Measurements from ENCODE around the gene ZCCHC3. TPM values are rescaled to one million over a fixed set of nuclear protein-coding genes. Genes with fewer than 3 reads are reported as not detected.

ZCCHC3 gene
- total RNA-seq, 1 donor from 2014 or later, result 40.5 TPM

DNA sequence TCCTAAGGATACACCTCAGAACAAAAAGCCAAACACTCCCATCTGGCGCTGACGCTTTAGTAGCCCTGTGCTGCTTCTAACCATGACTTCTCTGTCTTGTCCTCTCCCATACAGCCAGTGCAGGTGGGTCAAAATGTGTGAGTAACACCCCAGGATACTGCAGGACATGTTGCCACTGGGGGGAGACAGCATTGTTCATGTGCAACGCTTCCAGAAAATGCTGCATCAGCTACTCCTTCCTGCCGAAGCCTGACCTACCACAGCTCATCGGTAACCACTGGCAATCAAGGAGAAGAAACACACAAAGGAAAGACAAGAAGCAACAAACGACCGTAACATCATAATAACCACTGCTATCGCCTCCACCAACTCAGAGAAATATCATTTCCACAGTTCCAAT lies 38.4 kb upstream of the ZCCHC3 start:
- Mint-ChIP-seq H3K36me3 (no peaks in the 10 kb centered on the region), H3K27me3 (peaks cover 44% of the 10 kb centered on the region), H3K4me3 (no peak overlapping the region), H3K9me3 (no peaks in the 10 kb centered on the region), H3K27ac (no peak overlapping the region), H3K4me1 (ENCODE audit: unreplicated experiment) (peaks cover 3% of the 10 kb centered on the region)
- TF ChIP-seq, protein P1, sequence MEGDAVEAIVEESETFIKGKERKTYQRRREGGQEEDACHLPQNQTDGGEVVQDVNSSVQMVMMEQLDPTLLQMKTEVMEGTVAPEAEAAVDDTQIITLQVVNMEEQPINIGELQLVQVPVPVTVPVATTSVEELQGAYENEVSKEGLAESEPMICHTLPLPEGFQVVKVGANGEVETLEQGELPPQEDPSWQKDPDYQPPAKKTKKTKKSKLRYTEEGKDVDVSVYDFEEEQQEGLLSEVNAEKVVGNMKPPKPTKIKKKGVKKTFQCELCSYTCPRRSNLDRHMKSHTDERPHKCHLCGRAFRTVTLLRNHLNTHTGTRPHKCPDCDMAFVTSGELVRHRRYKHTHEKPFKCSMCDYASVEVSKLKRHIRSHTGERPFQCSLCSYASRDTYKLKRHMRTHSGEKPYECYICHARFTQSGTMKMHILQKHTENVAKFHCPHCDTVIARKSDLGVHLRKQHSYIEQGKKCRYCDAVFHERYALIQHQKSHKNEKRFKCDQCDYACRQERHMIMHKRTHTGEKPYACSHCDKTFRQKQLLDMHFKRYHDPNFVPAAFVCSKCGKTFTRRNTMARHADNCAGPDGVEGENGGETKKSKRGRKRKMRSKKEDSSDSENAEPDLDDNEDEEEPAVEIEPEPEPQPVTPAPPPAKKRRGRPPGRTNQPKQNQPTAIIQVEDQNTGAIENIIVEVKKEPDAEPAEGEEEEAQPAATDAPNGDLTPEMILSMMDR (conservative IDR thresholded peaks at IDR 0.05), result no peak
- no peak for DNase-seq (ENCODE audit: extremely low spot score, unreplicated experiment)

DNA sequence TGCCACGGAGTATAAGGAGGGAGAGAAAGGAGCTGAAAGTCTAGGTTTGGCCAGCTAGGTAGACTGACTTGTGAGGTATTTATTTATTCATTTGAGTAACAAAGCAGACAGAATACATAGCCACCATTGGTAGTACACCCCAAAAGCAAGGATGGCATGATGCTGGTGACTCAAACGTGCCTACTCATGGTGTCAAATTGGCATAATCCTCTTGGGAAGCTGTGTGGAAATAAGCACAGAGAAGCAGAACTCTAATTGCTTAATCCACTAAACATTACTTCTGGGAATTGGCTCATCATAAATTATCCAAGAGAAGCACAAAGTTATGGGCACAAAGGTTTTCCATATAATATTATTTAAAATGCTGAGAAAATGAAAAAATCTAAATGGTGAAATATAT lies 37.4 kb upstream of the ZCCHC3 start:
- Mint-ChIP-seq H3K4me1 (ENCODE audit: unreplicated experiment) (peaks cover 3% of the 10 kb centered on the region), H3K4me3 (no peak overlapping the region), H3K27me3 (peaks cover 39% of the 10 kb centered on the region), H3K27ac (no peak overlapping the region), H3K9me3 (no peaks in the 10 kb centered on the region), H3K36me3 (no peaks in the 10 kb centered on the region)
- no peak for DNase-seq (ENCODE audit: extremely low spot score, unreplicated experiment)
- TF ChIP-seq, protein P1 (conservative IDR thresholded peaks at IDR 0.05), result no peak

DNA sequence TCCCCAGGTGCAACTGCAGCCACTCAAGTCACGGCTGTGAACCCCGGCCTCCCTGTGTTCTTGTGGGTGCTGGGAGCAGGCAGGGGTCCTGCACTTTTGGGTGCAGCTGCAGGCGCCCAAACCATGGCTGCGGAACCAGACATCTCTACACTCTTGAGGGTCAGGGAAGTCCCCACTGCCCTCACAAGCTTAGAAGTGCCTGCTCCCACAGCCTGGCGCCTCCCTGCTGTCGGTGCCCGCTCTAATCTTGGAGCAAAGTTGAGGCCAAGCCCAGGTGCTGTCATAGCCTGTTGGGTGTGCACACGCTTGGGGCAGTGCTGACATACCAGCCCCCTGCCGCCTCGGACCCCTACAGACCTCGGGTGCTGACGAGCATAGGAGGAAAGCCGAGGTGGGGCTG lies 33.7 kb upstream of the ZCCHC3 start:
- Mint-ChIP-seq H3K36me3 (no peaks in the 10 kb centered on the region), H3K27me3 (peaks cover 31% of the 10 kb centered on the region), H3K4me3 (no peak overlapping the region), H3K9me3 (no peaks in the 10 kb centered on the region), H3K27ac (no peak overlapping the region), H3K4me1 (ENCODE audit: unreplicated experiment) (peaks cover 12% of the 10 kb centered on the region)
- no peak for DNase-seq (ENCODE audit: extremely low spot score, unreplicated experiment)
- TF ChIP-seq, protein P1 (conservative IDR thresholded peaks at IDR 0.05), result no peak

DNA sequence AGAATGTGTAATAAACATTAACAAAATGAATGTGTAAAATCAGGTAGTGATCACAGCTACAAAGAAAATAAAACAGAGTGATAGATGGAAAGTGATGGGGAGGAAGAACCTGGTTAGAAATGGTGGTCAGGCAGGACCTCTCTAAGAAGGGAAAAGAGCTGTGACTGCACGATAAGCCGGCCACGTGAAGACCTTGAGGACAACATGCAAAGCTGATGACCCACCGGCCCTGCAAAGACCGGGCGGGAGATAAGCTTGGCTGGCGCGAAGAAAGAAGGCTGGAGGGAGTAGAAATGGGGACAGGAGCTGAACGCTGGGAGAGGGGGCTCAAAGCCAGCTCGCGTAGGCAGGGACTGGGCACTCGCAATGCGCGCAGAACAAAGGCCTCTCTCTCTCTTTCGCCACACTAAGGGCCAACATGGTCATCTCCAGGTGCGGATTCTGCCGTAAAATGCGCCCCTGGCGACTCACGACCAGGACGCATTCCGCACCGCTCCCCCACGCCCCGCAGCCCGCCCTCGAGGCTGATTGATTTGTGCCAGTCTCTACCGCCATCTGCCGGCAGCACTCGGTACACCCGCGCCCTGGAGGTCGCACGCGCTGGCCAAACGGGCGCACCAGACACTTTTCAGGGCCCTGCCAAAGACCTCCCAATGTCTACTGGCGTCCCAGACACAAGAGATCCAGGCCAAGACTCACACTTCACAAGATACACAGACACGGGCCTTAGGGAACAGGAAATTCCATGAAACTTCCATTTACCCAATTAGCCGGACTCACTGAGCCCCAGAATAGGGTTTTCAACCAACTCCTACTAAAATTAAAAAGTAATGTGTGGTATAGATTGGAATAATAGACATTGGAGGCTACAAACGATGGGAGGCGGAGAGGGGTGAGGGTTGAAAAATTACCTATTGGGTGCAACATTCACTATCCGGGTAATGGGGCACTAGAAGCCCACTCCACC lies 30.5 kb upstream of the ZCCHC3 start:
- Mint-ChIP-seq H3K4me1 (ENCODE audit: unreplicated experiment) (peaks cover 9% of the 10 kb centered on the region), H3K9me3 (no peaks in the 10 kb centered on the region), H3K27me3 (peaks cover 20% of the 10 kb centered on the region), H3K4me3 (peak overlapping the region; percentile 85), H3K27ac (peak overlapping the region; percentile 71), H3K36me3 (peaks cover 3% of the 10 kb centered on the region)
- TF ChIP-seq, protein P1 (conservative IDR thresholded peaks at IDR 0.05), result peak; percentile 98
- DNase-seq (ENCODE audit: extremely low spot score, unreplicated experiment), result peak; percentile 93

DNA sequence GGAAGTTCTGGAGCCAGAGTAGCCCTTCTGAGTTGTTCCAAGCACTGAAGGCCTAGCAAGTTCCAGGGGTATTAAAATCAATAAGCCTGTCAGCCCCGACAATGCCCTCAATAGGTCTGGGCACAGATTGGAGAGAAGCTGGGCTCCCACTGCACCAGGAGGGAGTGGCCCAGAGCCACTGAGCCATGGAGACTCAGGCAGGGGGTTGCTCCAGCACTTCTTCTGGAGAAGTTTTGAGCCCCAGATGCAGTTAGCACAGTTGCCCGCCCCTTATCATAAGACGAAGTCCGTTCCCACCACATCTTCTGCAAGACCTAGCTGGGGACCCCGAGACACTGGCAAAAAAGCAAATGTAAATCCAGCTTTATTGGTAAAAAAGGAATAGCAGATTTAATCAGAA lies 26.9 kb upstream of the ZCCHC3 start:
- peak; percentile 37 for DNase-seq (ENCODE audit: extremely low spot score, unreplicated experiment)
- Mint-ChIP-seq H3K4me3 (no peak overlapping the region), H3K27ac (no peak overlapping the region), H3K4me1 (ENCODE audit: unreplicated experiment) (peaks cover 9% of the 10 kb centered on the region), H3K27me3 (peaks cover 9% of the 10 kb centered on the region), H3K36me3 (peaks cover 7% of the 10 kb centered on the region), H3K9me3 (no peaks in the 10 kb centered on the region)
- TF ChIP-seq, protein P1 (conservative IDR thresholded peaks at IDR 0.05), result no peak
